GM18951 (cell line): Measurements from ENCODE around the gene KCTD20.
"Not testable (repeated sequence)": the region's sequence is repeated elsewhere in the genome, so short reads cannot be mapped to it uniquely, and the experiment has no call there.

Experiments used
- POLR2A ChIP-seq: IDR thresholded peaks from 4 replicates; pipeline ENCODE4 v1.6.1; 2011; ENCODE audit warnings: mild to moderate bottlenecking; ENCODE audit not compliant: insufficient read length, insufficient read depth; ENCODE audit errors: extremely low read depth
- in situ Hi-C: fragments of 300-500 bp; cut with MboI; formaldehyde crosslinking; loops from one replicate; pipeline ENCODE4 v1.12.0; 2022; ENCODE audit warnings: low sequenced_read_pairs, mixed read lengths, inconsistent platforms; ENCODE audit not compliant: unreplicated experiment

The KCTD20 gene

GRCh38 chr6:36430351-36430750 is 12.4 kb upstream of the KCTD20 start:
- in situ Hi-C loops: no loop called here

DNA sequence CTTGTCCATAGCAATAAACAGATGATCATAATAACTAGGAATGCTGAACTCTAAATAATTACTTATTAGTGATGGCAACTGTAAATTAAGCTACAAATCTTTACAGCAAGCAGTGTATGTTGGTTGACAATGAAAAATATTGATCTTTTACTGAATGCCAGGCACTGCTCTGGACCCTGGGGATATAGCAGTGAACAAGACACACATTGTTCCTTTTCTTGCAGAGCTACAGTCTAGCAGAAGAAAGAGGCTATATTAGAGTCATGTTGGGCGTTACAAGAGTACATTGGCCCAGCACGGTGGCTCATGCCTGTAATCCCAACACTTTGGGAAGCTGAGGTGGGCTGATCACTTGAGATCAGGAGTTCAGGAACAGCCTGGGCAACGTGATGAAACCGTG is 11.6 kb upstream of the KCTD20 start:
- no peak for TF ChIP-seq POLR2A
- in situ Hi-C loops: no loop called here

More at GRCh38 chr6:36430351-36430750, 12.4 kb upstream of the KCTD20 start:
- no peak for TF ChIP-seq POLR2A

GRCh38 chr6:36432151-36432671 is 10.6 kb upstream of the KCTD20 start:
- in situ Hi-C loops: no loop called here

DNA sequence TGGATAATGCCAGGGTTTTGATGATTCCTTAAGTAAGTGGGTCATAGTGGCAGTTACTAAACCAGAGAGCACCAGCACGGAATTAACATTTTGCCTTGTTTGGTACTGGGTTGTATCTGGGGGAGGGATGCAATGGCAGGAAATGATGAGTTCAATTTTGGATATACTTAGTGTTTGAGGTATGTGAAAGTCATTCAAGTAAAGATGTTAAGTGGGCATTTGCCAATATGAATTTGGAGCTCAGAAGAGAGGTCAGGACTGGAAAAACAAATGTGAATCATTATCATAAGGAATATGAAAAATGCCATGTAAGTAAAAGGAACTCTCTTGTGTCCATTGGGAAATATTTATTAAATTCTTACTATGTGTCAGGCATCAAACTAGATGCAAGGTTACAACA is 6.3 kb upstream of the KCTD20 start:
- in situ Hi-C loops: no loop called here
- TF ChIP-seq POLR2A: no peak

More at GRCh38 chr6:36432151-36432671, 10.6 kb upstream of the KCTD20 start:
- TF ChIP-seq POLR2A: no peak

GRCh38 chr6:36441307-36441894 is 1.4 kb upstream of the KCTD20 start:
- in situ Hi-C loops: no loop called here
- peak; percentile 61 for TF ChIP-seq POLR2A

DNA sequence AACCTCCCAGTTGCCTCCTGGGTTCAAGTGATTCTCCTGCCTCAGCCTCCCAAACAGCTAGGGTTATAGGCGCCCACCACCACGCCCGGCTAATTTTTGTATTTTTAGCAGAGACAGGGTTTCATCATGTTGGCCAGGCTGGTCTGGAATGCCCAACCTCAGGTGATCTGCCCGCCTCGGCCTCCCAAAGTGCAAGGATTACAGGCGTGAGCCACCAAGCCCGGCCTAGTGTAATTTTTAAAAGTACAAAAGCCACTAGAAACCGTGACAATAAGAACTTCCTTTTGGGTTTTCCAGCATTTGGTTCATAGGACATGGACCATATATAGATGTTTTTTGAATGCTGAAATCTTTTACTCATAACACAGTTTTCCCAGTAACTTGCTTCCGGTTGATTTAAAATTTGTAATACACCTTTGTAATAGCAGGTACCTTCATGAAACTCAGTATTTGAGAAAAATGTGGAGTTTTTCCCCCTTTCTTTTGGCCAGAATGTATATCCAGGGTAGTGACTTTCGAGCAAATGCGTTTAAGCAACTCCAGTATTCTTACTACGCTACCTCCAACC is 613 bp upstream of the KCTD20 start:
- no peak for TF ChIP-seq POLR2A
- in situ Hi-C loops: no loop called here

GRCh38 chr6:36443471-36444428 is 950 bp downstream of the KCTD20 start:
- in situ Hi-C loops: no loop called here

GRCh38 chr6:36444470-36444869 is 1.7 kb downstream of the KCTD20 start:
- TF ChIP-seq POLR2A: no peak
- in situ Hi-C loops: no loop called here

More at GRCh38 chr6:36443471-36444428, 950 bp downstream of the KCTD20 start:
- TF ChIP-seq POLR2A: no peak

DNA sequence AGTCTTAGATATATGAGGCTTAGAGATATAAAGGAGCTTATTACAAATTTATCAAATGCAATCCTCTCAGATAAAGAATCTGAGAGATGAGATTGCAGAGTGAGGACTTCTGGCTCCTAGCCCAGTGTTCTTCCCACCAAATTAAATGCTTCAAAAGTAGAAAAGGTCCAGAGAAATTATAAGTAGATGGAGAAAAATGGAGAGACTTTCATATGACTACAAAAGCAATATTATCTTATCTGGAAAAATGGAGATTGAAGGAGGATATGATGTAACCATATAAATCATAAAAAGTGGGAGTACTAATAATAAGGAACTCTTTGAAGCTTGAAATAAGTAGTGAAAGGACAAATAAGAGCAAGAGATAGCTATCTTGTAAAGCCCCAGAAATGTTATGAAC is 2.8 kb downstream of the KCTD20 start:
- in situ Hi-C loops: no loop called here
- TF ChIP-seq POLR2A: no peak

GRCh38 chr6:36449173-36449572 is 6.4 kb downstream of the KCTD20 start:
- in situ Hi-C loops: not testable (repeated sequence)

DNA sequence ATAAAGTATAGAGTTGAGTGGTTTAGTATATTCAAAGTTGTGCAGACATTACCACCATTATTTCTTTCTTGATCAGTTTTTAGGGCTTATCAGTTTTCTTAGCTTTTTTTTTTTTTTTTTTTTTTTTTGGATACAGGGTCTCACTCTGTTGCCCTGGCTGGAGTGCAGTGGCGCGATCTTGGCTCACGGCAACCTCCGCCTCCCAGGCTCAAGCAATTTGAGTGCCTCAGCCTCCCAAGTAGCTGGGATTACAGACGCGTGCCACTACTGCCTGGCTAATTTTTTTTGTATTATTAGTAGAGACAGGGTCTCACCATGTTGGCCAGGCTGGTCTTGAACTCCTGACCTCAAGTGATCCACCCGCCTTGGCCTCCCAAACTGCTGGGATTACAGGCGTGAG is 10.1 kb downstream of the KCTD20 start:
- in situ Hi-C loops: not testable (repeated sequence)

GRCh38 chr6:36455486-36456027 is 12.8 kb downstream of the KCTD20 start:
- in situ Hi-C loops: no loop called here
- no peak for TF ChIP-seq POLR2A

DNA sequence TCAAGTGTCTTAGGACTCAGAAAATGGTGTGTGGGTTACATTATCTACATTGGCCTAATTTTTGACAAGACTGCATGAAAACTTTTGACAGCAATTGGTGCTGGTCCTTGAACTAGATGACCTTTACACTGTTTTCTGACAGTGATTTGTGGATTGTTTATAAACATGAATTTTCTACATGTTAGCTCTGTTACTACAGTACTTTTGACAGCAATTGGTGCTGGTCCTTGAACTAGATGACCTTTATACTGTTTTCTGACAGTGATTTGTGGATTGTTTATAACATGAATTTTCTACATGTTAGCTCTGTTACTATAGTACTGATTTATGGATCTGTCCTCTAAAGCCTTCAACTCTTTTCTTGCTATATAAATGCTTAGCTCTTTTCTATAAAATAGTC is 16.7 kb downstream of the KCTD20 start:
- in situ Hi-C loops: no loop called here
- TF ChIP-seq POLR2A: no peak
